AG04450 (cell line): ENCODE data around the gene NSD1. TPM values are rescaled to one million over a fixed set of nuclear protein-coding genes. Genes with fewer than 3 reads are reported as not detected.

Experiments
- CTCF ChIA-PET: fragments of 300-600, 350-600 bp; formaldehyde crosslinking; extraction: SDS; loops from one replicate; lab custom pipeline; 2022; ENCODE audit warnings: antibody characterized with exemption, inconsistent platforms; lab: Charles Lee
- POLR2A ChIA-PET: fragments of 350-600 bp; formaldehyde crosslinking; extraction: SDS; loops from one replicate; lab custom pipeline; 2021; ENCODE audit warnings: antibody characterized with exemption, inconsistent platforms; lab: Yijun Ruan, JAX
- DNase-seq: peaks from one replicate; pipeline ENCODE4 v3.0.0-alpha.2; 2011; ENCODE audit warnings: low read depth, low spot score
- H3K27ac ChIP-seq: one replicate; pipeline ENCODE4 v1.5.1; 2012; ENCODE audit warnings: low read depth, low read length, control low read depth
- H3K27me3 ChIP-seq: one replicate; pipeline ENCODE4 v1.6.0; 2012; ENCODE audit warnings: low read length; ENCODE audit not compliant: control insufficient read depth, insufficient read depth
- H3K4me3 ChIP-seq: 2 replicates; pipeline ENCODE4 v1.5.1; 2011; ENCODE audit warnings: mild to moderate bottlenecking, low read depth, low read length, control low read depth
- H3K9me3 ChIP-seq: 2 replicates; pipeline ENCODE4 v1.5.1; 2012; ENCODE audit warnings: low read length; ENCODE audit not compliant: control insufficient read depth, insufficient read depth
- polyA plus RNA-seq: library from polyadenylated mRNA; depleted of rRNA; stranded (reverse); fragments of >200 nt; gene quantifications from 2 replicates; pipeline ENCODE4 v1.2.3, GENCODE V29; 2011
- TF ChIP-seq, protein P1 (sequence below): IDR thresholded peaks from 2 replicates; pipeline ENCODE4 v1.5.1; 2011; ENCODE audit warnings: low read depth, low read length, control low read depth, inconsistent platforms

The NSD1 gene
- polyA plus RNA-seq, 1 experiment: 33.4 TPM

- no peak for DNase-seq
- H3K27ac ChIP-seq: peak overlapping the region; percentile 21
- TF ChIP-seq, protein P1, sequence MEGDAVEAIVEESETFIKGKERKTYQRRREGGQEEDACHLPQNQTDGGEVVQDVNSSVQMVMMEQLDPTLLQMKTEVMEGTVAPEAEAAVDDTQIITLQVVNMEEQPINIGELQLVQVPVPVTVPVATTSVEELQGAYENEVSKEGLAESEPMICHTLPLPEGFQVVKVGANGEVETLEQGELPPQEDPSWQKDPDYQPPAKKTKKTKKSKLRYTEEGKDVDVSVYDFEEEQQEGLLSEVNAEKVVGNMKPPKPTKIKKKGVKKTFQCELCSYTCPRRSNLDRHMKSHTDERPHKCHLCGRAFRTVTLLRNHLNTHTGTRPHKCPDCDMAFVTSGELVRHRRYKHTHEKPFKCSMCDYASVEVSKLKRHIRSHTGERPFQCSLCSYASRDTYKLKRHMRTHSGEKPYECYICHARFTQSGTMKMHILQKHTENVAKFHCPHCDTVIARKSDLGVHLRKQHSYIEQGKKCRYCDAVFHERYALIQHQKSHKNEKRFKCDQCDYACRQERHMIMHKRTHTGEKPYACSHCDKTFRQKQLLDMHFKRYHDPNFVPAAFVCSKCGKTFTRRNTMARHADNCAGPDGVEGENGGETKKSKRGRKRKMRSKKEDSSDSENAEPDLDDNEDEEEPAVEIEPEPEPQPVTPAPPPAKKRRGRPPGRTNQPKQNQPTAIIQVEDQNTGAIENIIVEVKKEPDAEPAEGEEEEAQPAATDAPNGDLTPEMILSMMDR: no peak
- POLR2A ChIA-PET: interaction anchor here (0.6 to 0.8 kb wide), 4 partner anchors 19 to 464 kb away, joined by 3 to 4 read pairs (median 4); no protein-coding TSS in a partner anchor
- CTCF ChIA-PET: no interaction called here
- H3K27me3 ChIP-seq: no peaks in the 10 kb centered on the region
- H3K4me3 ChIP-seq: peak overlapping the region; percentile 64
- no peaks in the 10 kb centered on the region; the same call in 1 of the 2 replicates for H3K9me3 ChIP-seq
These were observed 502 bp downstream of the NSD1 start for GRCh38 chr5:177133853-177134696.

- TF ChIP-seq, protein P1: no peak
- POLR2A ChIA-PET: interaction anchor here (0.6 kb wide), 1 partner anchor 18 kb away, joined by 3 read pairs; no protein-coding TSS in a partner anchor
- DNase-seq: no peak
These were observed 1.2 kb downstream of the NSD1 start for GRCh38 chr5:177134697-177135225.

GRCh38 chr5:177140312-177140711 is 6.7 kb downstream of the NSD1 start:
- CTCF ChIA-PET: interaction anchor here (0.6 kb wide), 1 partner anchor 54 kb away, joined by 3 read pairs; the partner anchor contains the start of gene FGFR4
- no peak for DNase-seq

More at GRCh38 chr5:177134697-177135225, 1.2 kb downstream of the NSD1 start:
- H3K4me3 ChIP-seq: peak overlapping the region; percentile 64
- no peaks in the 10 kb centered on the region for H3K27me3 ChIP-seq
- H3K27ac ChIP-seq: peak overlapping the region; percentile 21
- CTCF ChIA-PET: no interaction called here
- H3K9me3 ChIP-seq: no peaks in the 10 kb centered on the region; the same call in 1 of the 2 replicates

DNA sequence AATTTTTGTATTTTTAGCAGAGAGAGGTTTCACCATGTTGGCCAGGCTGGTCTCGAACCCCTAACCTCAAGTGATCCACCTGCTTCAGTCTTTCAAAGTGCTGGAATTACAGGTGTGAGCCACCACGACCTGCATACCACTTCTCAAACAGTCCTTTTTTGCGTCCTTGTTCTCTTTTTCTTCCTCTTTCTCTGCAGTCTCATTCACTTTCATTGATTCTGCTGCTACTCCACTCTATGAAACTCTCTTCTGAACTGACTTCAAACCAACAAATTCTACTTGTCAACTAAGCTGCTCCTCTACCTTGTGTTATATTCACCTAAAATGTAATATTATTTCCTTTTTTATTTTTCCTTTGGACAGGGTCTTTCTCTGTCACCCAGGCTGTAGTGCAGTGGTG is 7.9 kb downstream of the NSD1 start:
- POLR2A ChIA-PET: no interaction called here
- H3K27ac ChIP-seq: no peak overlapping the region
- H3K9me3 ChIP-seq: no peaks in the 10 kb centered on the region
- CTCF ChIA-PET: no interaction called here
- no peak for DNase-seq
- H3K4me3 ChIP-seq: no peak overlapping the region
- no peaks in the 10 kb centered on the region for H3K27me3 ChIP-seq
- TF ChIP-seq, protein P1: no peak

More at GRCh38 chr5:177140312-177140711, 6.7 kb downstream of the NSD1 start:
- TF ChIP-seq, protein P1: no peak
- no peak overlapping the region for H3K4me3 ChIP-seq
- H3K9me3 ChIP-seq: no peaks in the 10 kb centered on the region
- H3K27me3 ChIP-seq: no peaks in the 10 kb centered on the region
- POLR2A ChIA-PET: interaction anchor here (0.6 kb wide), 1 partner anchor 54 kb away, joined by 3 read pairs; no protein-coding TSS in a partner anchor
- no peak overlapping the region for H3K27ac ChIP-seq
